GM23338 (cell line): Measurements from ENCODE around the gene LMF2. TPM values are rescaled to one million over a fixed set of nuclear protein-coding genes. Genes with fewer than 3 reads are reported as not detected.

ENCODE experiments used
- ATAC-seq: fragments of 200-7000 bp; cut with Tn5 transposase; 3 replicates; pipeline ENCODE4 v1.9.1; 2020
- DNase-seq: peaks from one replicate; pipeline ENCODE4 v3.0.0-alpha.2; 2015; ENCODE audit warnings: low spot score
- H2AFZ ChIP-seq: fragments of 200-600 bp; sonication (generic); 2 replicates; pipeline ENCODE4 v1.8.0; 2016; ENCODE audit warnings: antibody characterized with exemption, mild to moderate bottlenecking, moderate library complexity
- H3F3A ChIP-seq: fragments of 200-600 bp; sonication (generic); replicated peaks from 2 replicates; pipeline ENCODE4 v1.8.0; 2017; ENCODE audit warnings: antibody characterized with exemption, mixed run types, low read depth
- H3K27ac ChIP-seq: fragments of 200-600 bp; sonication (generic); 2 replicates; pipeline ENCODE4 v1.6.1; 2016; ENCODE audit warnings: low read depth
- H3K27me3 ChIP-seq: fragments of 200-600 bp; sonication (generic); 2 replicates; pipeline ENCODE4 v1.8.0; 2016; ENCODE audit warnings: mild to moderate bottlenecking, mixed run types, moderate library complexity; ENCODE audit not compliant: insufficient read depth
- H3K36me3 ChIP-seq: fragments of 200-600 bp; sonication (generic); 2 replicates; pipeline ENCODE4 v1.8.0; 2016; ENCODE audit warnings: mild to moderate bottlenecking; ENCODE audit not compliant: insufficient read depth
- H3K4me1 ChIP-seq: fragments of 200-600 bp; sonication (generic); 2 replicates; pipeline ENCODE4 v1.8.0; 2016; ENCODE audit warnings: mild to moderate bottlenecking, moderate library complexity; ENCODE audit not compliant: insufficient read depth
- H3K4me2 ChIP-seq: fragments of 200-600 bp; sonication (generic); 2 replicates; pipeline ENCODE4 v1.7.1; 2017; ENCODE audit warnings: mixed run types
- H3K4me3 ChIP-seq: fragments of 200-600 bp; sonication (generic); 2 replicates; pipeline ENCODE4 v1.6.1; 2016; ENCODE audit warnings: mixed run types
- H3K79me2 ChIP-seq: fragments of 200-600 bp; sonication (generic); replicated peaks from 2 replicates; pipeline ENCODE4 v1.8.0; 2017; ENCODE audit warnings: mild to moderate bottlenecking; ENCODE audit not compliant: insufficient read depth
- H3K9me2 ChIP-seq: fragments of 200-600 bp; sonication (generic); 2 replicates; pipeline ENCODE4 v1.8.0; 2017; ENCODE audit not compliant: insufficient read depth
- H4K20me1 ChIP-seq: fragments of 200-600 bp; sonication (generic); replicated peaks from 2 replicates; pipeline ENCODE4 v1.8.0; 2017; ENCODE audit warnings: mild to moderate bottlenecking; ENCODE audit not compliant: insufficient read depth
- H3K27ac Mint-ChIP-seq: 2 replicates; pipeline ENCODE4 v1.8.0; 2020; ENCODE audit warnings: inconsistent platforms, mild to moderate bottlenecking, moderate library complexity, mixed read lengths
- H3K27me3 Mint-ChIP-seq: 3 replicates; pipeline ENCODE4 v1.8.0; 2022; ENCODE audit warnings: low read depth, mild to moderate bottlenecking, moderate library complexity, mixed read lengths, inconsistent platforms; ENCODE audit not compliant: insufficient read depth, poor library complexity
- H3K36me3 Mint-ChIP-seq: 3 replicates; pipeline ENCODE4 v1.8.0; 2021; ENCODE audit warnings: low read depth, mild to moderate bottlenecking, inconsistent platforms, moderate library complexity, mixed read lengths
- H3K4me1 Mint-ChIP-seq: 3 replicates; pipeline ENCODE4 v1.8.0; 2020; ENCODE audit warnings: mild to moderate bottlenecking, inconsistent platforms, mixed read lengths
- H3K4me3 Mint-ChIP-seq: 3 replicates; pipeline ENCODE4 v1.8.0; 2021; ENCODE audit warnings: moderate library complexity, mild to moderate bottlenecking, inconsistent platforms, mixed read lengths
- H3K9me3 Mint-ChIP-seq: 3 replicates; pipeline ENCODE4 v1.8.0; 2020; ENCODE audit warnings: moderate library complexity, mild to moderate bottlenecking, inconsistent platforms, mixed read lengths
- CREB1 ChIP-seq: fragments of 250-450 bp; sonication (Bioruptor Pico); IDR thresholded peaks from 2 replicates; pipeline ENCODE4 v1.5.0; 2020; ENCODE audit warnings: low read depth, mild to moderate bottlenecking, moderate library complexity
- EZH2 ChIP-seq: fragments of 200-600 bp; sonication (generic); IDR thresholded peaks from one replicate; pipeline ENCODE4 v1.8.0; 2017; ENCODE audit warnings: antibody characterized with exemption, mild to moderate bottlenecking, low read depth; ENCODE audit not compliant: unreplicated experiment
- EZH2phosphoT487 ChIP-seq: fragments of 200-600 bp; sonication (generic); IDR thresholded peaks from one replicate; pipeline ENCODE4 v1.8.1; 2018; ENCODE audit warnings: antibody characterized with exemption; ENCODE audit not compliant: unreplicated experiment
- JUNB ChIP-seq: IDR thresholded peaks from one replicate; pipeline ENCODE4 v1.6.1; 2016; ENCODE audit warnings: antibody characterized with exemption; ENCODE audit not compliant: unreplicated experiment
- NANOG ChIP-seq: IDR thresholded peaks from 2 replicates; pipeline ENCODE4 v1.6.1; 2016; ENCODE audit warnings: antibody characterized with exemption, borderline replicate concordance
- POLR2AphosphoS5 ChIP-seq: IDR thresholded peaks from 2 replicates; pipeline ENCODE4 v1.6.1; 2016; ENCODE audit warnings: antibody characterized with exemption, low read depth
- STAT1 ChIP-seq: IDR thresholded peaks from one replicate; pipeline ENCODE4 v1.6.1; 2016; ENCODE audit warnings: antibody characterized with exemption; ENCODE audit not compliant: unreplicated experiment
- ZNF114 ChIP-seq: fragments of 250-450 bp; sonication (Bioruptor Pico); IDR thresholded peaks from 2 replicates; pipeline ENCODE4 v1.5.0; 2020; ENCODE audit warnings: mild to moderate bottlenecking, moderate library complexity
- ZNF331 ChIP-seq: fragments of 250-450 bp; sonication (Bioruptor Pico); IDR thresholded peaks from 2 replicates; pipeline ENCODE4 v1.5.0; 2020; ENCODE audit warnings: low read depth, mild to moderate bottlenecking, moderate library complexity
- polyA plus RNA-seq: library from polyadenylated mRNA; unstranded; fragments of >200 nt; fragmentation: Nextera tagmentation; extraction: Ambion mirVana; gene quantifications from 2 replicates; pipeline ENCODE4 v1.2.1, GENCODE V29; 2016
- total RNA-seq: library from RNA; depleted of rRNA; stranded (reverse); fragments of >200 nt; shearing (Covaris generic); gene quantifications from 2 replicates; pipeline ENCODE4 v1.2.3, GENCODE V29; 2014
- TF ChIP-seq, protein P1 (sequence below): IDR thresholded peaks from 2 replicates; pipeline ENCODE4 v1.6.1; 2016; ENCODE audit warnings: antibody characterized with exemption
- TF ChIP-seq, protein P2 (sequence below), 2 experiments: fragments of 200-600 bp in 1 of 2; sonication (generic) in 1 of 2; conservative IDR thresholded peaks; 2 replicates each; pipeline versions ENCODE4 v1.5.1 to v1.6.1; 2016 to 2017; ENCODE audit warnings: antibody characterized with exemption in 2 of 2, low read depth in 2 of 2, mild to moderate bottlenecking in 2 of 2, moderate library complexity in 1 of 2
- TF ChIP-seq, protein P3 (sequence below): fragments of 250-450 bp; sonication (Bioruptor Pico); IDR thresholded peaks from 2 replicates; pipeline ENCODE4 v1.5.0; 2020; ENCODE audit warnings: mild to moderate bottlenecking, moderate library complexity

The LMF2 gene
- total and polyA plus RNA-seq, 2 experiments from 2014 or later: 15.6 to 36.3 TPM

DNA sequence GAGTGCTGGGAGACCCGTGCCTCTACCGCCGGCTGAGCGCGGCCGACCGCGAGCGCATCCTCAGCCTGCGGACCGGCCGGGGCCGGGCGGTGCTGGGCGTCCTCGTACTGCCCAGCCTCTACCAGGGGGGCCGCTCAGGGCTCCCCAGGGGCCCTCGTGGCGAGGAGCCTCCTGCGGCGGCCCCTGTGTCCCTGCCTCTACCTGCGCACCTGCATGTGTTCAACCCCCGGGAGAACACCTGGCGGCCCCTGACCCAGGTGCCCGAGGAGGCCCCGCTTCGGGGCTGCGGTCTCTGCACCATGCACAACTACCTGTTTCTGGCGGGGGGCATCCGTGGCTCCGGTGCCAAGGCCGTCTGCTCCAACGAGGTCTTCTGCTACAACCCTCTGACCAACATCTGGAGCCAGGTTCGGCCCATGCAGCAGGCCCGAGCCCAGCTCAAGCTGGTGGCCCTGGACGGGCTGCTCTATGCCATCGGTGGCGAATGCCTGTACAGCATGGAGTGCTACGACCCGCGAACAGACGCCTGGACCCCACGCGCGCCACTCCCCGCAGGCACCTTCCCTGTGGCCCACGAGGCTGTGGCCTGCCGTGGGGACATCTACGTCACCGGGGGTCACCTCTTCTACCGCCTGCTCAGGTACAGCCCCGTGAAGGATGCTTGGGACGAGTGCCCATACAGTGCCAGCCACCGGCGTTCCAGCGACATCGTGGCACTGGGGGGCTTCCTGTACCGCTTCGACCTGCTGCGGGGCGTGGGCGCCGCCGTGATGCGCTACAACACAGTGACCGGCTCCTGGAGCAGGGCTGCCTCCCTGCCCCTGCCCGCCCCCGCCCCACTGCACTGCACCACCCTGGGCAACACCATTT is 41.7 kb upstream of the LMF2 start:
- Histone ChIP-seq H3K4me2 (peak overlapping the region; percentile 66; the same call in 1 of the 2 replicates), H3K27me3 (peaks cover 31% of the 10 kb centered on the region), H3K79me2 (no peaks in the 10 kb centered on the region), H3K27ac (no peak overlapping the region), H3K9me2 (no peaks in the 10 kb centered on the region), H3F3A (peaks cover 7% of the 10 kb centered on the region; the same call in 1 of the 2 replicates), H3K4me3 (peak overlapping the region; percentile 45; the same call in 1 of the 2 replicates), H3K36me3 (no peaks in the 10 kb centered on the region), H2AFZ (peak overlapping the region; percentile 90), H3K4me1 (no peaks in the 10 kb centered on the region; the same call in 1 of the 2 replicates), H4K20me1 (no peaks in the 10 kb centered on the region)
- Mint-ChIP-seq H3K27me3 (peaks cover 33% of the 10 kb centered on the region), H3K27ac (no peak overlapping the region), H3K4me3 (no peak overlapping the region), H3K9me3 (no peaks in the 10 kb centered on the region), H3K4me1 (no peaks in the 10 kb centered on the region), H3K36me3 (no peaks in the 10 kb centered on the region)
- DNase-seq (no peak), ATAC-seq (peak; percentile 15)
- TF ChIP-seq POLR2AphosphoS5: no peak
- TF ChIP-seq ZNF114 (CRISPR knock-in tag): no peak
- no peak for TF ChIP-seq STAT1
- TF ChIP-seq, protein P1, sequence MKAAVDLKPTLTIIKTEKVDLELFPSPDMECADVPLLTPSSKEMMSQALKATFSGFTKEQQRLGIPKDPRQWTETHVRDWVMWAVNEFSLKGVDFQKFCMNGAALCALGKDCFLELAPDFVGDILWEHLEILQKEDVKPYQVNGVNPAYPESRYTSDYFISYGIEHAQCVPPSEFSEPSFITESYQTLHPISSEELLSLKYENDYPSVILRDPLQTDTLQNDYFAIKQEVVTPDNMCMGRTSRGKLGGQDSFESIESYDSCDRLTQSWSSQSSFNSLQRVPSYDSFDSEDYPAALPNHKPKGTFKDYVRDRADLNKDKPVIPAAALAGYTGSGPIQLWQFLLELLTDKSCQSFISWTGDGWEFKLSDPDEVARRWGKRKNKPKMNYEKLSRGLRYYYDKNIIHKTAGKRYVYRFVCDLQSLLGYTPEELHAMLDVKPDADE: no peak
- TF ChIP-seq CREB1: no peak
- TF ChIP-seq NANOG: no peak
- TF ChIP-seq, protein P2, sequence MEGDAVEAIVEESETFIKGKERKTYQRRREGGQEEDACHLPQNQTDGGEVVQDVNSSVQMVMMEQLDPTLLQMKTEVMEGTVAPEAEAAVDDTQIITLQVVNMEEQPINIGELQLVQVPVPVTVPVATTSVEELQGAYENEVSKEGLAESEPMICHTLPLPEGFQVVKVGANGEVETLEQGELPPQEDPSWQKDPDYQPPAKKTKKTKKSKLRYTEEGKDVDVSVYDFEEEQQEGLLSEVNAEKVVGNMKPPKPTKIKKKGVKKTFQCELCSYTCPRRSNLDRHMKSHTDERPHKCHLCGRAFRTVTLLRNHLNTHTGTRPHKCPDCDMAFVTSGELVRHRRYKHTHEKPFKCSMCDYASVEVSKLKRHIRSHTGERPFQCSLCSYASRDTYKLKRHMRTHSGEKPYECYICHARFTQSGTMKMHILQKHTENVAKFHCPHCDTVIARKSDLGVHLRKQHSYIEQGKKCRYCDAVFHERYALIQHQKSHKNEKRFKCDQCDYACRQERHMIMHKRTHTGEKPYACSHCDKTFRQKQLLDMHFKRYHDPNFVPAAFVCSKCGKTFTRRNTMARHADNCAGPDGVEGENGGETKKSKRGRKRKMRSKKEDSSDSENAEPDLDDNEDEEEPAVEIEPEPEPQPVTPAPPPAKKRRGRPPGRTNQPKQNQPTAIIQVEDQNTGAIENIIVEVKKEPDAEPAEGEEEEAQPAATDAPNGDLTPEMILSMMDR (conservative IDR thresholded peaks at IDR 0.05; ENCODE audit: low read depth in 2 of 2): no peak
- TF ChIP-seq EZH2: no peak
- TF ChIP-seq, protein P3, sequence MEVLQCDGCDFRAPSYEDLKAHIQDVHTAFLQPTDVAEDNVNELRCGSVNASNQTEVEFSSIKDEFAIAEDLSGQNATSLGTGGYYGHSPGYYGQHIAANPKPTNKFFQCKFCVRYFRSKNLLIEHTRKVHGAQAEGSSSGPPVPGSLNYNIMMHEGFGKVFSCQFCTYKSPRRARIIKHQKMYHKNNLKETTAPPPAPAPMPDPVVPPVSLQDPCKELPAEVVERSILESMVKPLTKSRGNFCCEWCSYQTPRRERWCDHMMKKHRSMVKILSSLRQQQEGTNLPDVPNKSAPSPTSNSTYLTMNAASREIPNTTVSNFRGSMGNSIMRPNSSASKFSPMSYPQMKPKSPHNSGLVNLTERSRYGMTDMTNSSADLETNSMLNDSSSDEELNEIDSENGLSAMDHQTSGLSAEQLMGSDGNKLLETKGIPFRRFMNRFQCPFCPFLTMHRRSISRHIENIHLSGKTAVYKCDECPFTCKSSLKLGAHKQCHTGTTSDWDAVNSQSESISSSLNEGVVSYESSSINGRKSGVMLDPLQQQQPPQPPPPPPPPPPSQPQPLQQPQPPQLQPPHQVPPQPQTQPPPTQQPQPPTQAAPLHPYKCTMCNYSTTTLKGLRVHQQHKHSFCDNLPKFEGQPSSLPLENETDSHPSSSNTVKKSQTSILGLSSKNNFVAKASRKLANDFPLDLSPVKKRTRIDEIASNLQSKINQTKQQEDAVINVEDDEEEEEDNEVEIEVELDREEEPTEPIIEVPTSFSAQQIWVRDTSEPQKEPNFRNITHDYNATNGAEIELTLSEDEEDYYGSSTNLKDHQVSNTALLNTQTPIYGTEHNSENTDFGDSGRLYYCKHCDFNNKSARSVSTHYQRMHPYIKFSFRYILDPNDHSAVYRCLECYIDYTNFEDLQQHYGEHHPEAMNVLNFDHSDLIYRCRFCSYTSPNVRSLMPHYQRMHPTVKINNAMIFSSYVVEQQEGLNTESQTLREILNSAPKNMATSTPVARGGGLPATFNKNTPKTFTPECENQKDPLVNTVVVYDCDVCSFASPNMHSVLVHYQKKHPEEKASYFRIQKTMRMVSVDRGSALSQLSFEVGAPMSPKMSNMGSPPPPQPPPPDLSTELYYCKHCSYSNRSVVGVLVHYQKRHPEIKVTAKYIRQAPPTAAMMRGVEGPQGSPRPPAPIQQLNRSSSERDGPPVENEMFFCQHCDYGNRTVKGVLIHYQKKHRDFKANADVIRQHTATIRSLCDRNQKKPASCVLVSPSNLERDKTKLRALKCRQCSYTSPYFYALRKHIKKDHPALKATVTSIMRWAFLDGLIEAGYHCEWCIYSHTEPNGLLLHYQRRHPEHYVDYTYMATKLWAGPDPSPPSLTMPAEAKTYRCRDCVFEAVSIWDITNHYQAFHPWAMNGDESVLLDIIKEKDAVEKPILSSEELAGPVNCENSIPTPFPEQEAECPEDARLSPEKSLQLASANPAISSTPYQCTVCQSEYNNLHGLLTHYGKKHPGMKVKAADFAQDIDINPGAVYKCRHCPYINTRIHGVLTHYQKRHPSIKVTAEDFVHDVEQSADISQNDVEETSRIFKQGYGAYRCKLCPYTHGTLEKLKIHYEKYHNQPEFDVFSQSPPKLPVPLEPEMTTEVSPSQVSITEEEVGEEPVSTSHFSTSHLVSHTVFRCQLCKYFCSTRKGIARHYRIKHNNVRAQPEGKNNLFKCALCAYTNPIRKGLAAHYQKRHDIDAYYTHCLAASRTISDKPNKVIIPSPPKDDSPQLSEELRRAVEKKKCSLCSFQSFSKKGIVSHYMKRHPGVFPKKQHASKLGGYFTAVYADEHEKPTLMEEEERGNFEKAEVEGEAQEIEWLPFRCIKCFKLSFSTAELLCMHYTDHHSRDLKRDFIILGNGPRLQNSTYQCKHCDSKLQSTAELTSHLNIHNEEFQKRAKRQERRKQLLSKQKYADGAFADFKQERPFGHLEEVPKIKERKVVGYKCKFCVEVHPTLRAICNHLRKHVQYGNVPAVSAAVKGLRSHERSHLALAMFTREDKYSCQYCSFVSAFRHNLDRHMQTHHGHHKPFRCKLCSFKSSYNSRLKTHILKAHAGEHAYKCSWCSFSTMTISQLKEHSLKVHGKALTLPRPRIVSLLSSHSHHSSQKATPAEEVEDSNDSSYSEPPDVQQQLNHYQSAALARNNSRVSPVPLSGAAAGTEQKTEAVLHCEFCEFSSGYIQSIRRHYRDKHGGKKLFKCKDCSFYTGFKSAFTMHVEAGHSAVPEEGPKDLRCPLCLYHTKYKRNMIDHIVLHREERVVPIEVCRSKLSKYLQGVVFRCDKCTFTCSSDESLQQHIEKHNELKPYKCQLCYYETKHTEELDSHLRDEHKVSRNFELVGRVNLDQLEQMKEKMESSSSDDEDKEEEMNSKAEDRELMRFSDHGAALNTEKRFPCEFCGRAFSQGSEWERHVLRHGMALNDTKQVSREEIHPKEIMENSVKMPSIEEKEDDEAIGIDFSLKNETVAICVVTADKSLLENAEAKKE (CRISPR knock-in tag): no peak
- TF ChIP-seq EZH2phosphoT487: no peak
- no peak for TF ChIP-seq JUNB
- TF ChIP-seq ZNF331 (CRISPR knock-in tag): no peak
